Keratinocyte (primary cell): ENCODE results near the gene SMIM27. TPM values are rescaled to one million over a fixed set of nuclear protein-coding genes. Genes with fewer than 3 reads are reported as not detected.

ENCODE experiments used
- DNase-seq: peaks from one replicate; pipeline ENCODE4 v3.0.0-alpha.2; 2011; ENCODE audit warnings: low read depth, missing footprints, low spot score
- FAIRE-seq: peaks from 2 replicates; lab custom pipeline; 2011; peaks lifted over from hg19 to GRCh38; lab: Jason Lieb, UNC
- H2AFZ ChIP-seq: 2 replicates; pipeline ENCODE4 v1.6.0; 2012; ENCODE audit warnings: low read length, control low read depth, inconsistent platforms; ENCODE audit not compliant: control insufficient read depth
- H3K27ac ChIP-seq: 2 replicates; pipeline ENCODE4 v1.5.1; 2011; ENCODE audit warnings: low read length; ENCODE audit not compliant: control insufficient read depth, insufficient read depth
- H3K27me3 ChIP-seq: 3 replicates; pipeline ENCODE4 v1.6.0; 2011; ENCODE audit warnings: low read length; ENCODE audit not compliant: control insufficient read depth, insufficient read depth; ENCODE audit errors: extremely low read depth
- H3K36me3 ChIP-seq, 2 experiments: 2 replicates in 1 of 2; 3 replicates in 1 of 2; pipeline ENCODE4 v1.5.1; 2011; ENCODE audit warnings: low read length in 2 of 2, mild to moderate bottlenecking in 1 of 2; ENCODE audit not compliant: control insufficient read depth in 2 of 2, insufficient read depth in 2 of 2; ENCODE audit errors: extremely low read depth in 1 of 2
- H3K4me1 ChIP-seq: 3 replicates; pipeline ENCODE4 v1.5.1; 2011; ENCODE audit warnings: low read length; ENCODE audit not compliant: control insufficient read depth, insufficient read depth; ENCODE audit errors: extremely low read depth
- H3K4me2 ChIP-seq: 3 replicates; pipeline ENCODE4 v1.6.0; 2011; ENCODE audit warnings: low read depth, low read length; ENCODE audit not compliant: control insufficient read depth, insufficient read depth; ENCODE audit errors: extremely low read depth
- H3K4me3 ChIP-seq, 3 experiments: fragments of 200-600 bp in 1 of 3; sonication (generic) in 1 of 3; 2 replicates in 2 of 3; 3 replicates in 1 of 3; pipeline ENCODE4 v1.5.1; 2011 to 2016; ENCODE audit warnings: low read length in 3 of 3, mild to moderate bottlenecking in 3 of 3, control low read depth in 2 of 3, inconsistent platforms in 1 of 3, low read depth in 1 of 3, mixed read lengths in 1 of 3, mixed run types in 1 of 3, moderate library complexity in 1 of 3; ENCODE audit not compliant: control insufficient read depth in 2 of 3, insufficient read depth in 2 of 3; ENCODE audit errors: extremely low read depth in 1 of 3
- H3K79me2 ChIP-seq: 2 replicates; pipeline ENCODE4 v1.6.0; 2012; ENCODE audit warnings: low read length; ENCODE audit not compliant: control insufficient read depth, insufficient read depth
- H3K9ac ChIP-seq: 3 replicates; pipeline ENCODE4 v1.6.0; 2011; ENCODE audit warnings: low read length; ENCODE audit not compliant: control insufficient read depth, insufficient read depth; ENCODE audit errors: extremely low read depth
- H3K9me1 ChIP-seq: 3 replicates; pipeline ENCODE4 v1.6.0; 2011; ENCODE audit warnings: low read length; ENCODE audit not compliant: control insufficient read depth, insufficient read depth; ENCODE audit errors: extremely low read depth
- H3K9me3 ChIP-seq: 2 replicates; pipeline ENCODE4 v1.5.1; 2012; ENCODE audit warnings: low read depth, low read length; ENCODE audit not compliant: control insufficient read depth
- H4K20me1 ChIP-seq: 3 replicates; pipeline ENCODE4 v1.6.0; 2011; ENCODE audit warnings: low read length; ENCODE audit not compliant: control insufficient read depth, insufficient read depth; ENCODE audit errors: extremely low read depth
- CTCF ChIP-seq, 3 experiments: IDR thresholded peaks in 1 of 3; conservative IDR thresholded peaks in 1 of 3; optimal IDR thresholded peaks in 1 of 3; 2 replicates in 2 of 3; 3 replicates in 1 of 3; pipeline versions ENCODE3 to v1.5.1; 2011; ENCODE audit warnings: low read length in 3 of 3, mild to moderate bottlenecking in 3 of 3, moderate library complexity in 2 of 3, control low read depth in 1 of 3, inconsistent platforms in 1 of 3; ENCODE audit not compliant: insufficient read depth in 2 of 3; ENCODE audit errors: extremely low read depth in 1 of 3
- EZH2 ChIP-seq: IDR thresholded peaks from one replicate; pipeline ENCODE4 v1.6.1; 2012; ENCODE audit warnings: inconsistent platforms, mild to moderate bottlenecking, low read length, moderate library complexity
- dilution Hi-C: fragments of 300-500 bp; cut with MboI; formaldehyde crosslinking; loops from one replicate; pipeline ENCODE4 v1.7.0; 2020; ENCODE audit warnings: low sequenced_read_pairs; ENCODE audit not compliant: extremely low pct_ligation_motif_present
- polyA plus RNA-seq, 5 experiments: library from polyadenylated mRNA; depleted of rRNA in 3 of 5; stranded (reverse) in 3 of 5; stranded (forward) in 1 of 5; unstranded in 1 of 5; fragments of >200 nt; gene quantifications; 1 replicate in 1 of 5; 2 replicates in 3 of 5; 3 replicates in 1 of 5; pipeline versions ENCODE4 v1.2.1 to v1.2.3, GENCODE V29; 2011 to 2012; ENCODE audit warnings: missing spikeins in 2 of 5, low read depth in 1 of 5, low replicate concordance in 1 of 5

Gene SMIM27
- polyA plus RNA-seq, 1 donor (not counting 4 experiments of a cell fraction or from before 2014, with no cell fraction given), result 13.0 TPM

- H3K4me1 ChIP-seq, result peaks cover 11% of the 10 kb centered on the region
- H3K79me2 ChIP-seq, result peaks cover 48% of the 10 kb centered on the region
- H3K9ac ChIP-seq, result peak within 1 kb of the TSS; percentile 78
- DNase-seq, result peak; percentile 53
- peak within 1 kb of the TSS; percentile 71 for H2AFZ ChIP-seq
- H3K36me3 ChIP-seq, result peaks cover 0 to 2% of the 10 kb centered on the region in 2 experiments
- peak; percentile 72 for FAIRE-seq
- peak within 1 kb of the TSS; percentile 50 to 78 (median 73) for H3K4me3 ChIP-seq
- peak within 1 kb of the TSS; percentile 91 for H3K4me2 ChIP-seq
- peak within 1 kb of the TSS; percentile 76 for H3K27ac ChIP-seq
- no peaks in the 10 kb centered on the region for H3K9me1 ChIP-seq
- H3K9me3 ChIP-seq, result no peaks in the 10 kb centered on the region
- no peaks in the 10 kb centered on the region for H4K20me1 ChIP-seq
- TF ChIP-seq EZH2, result no peak
- peak; percentile 42 to 70 (median 61) for TF ChIP-seq CTCF (optimal IDR thresholded peaks at IDR 0.05 in 1 of 3, IDR thresholded peaks at IDR 0.05 in 1 of 3, conservative IDR thresholded peaks at IDR 0.05 in 1 of 3; ENCODE audit: extremely low read depth in 1 of 3, insufficient read depth in 2 of 3, low read length in 3 of 3)
- H3K27me3 ChIP-seq, result no peaks in the 10 kb centered on the region
- dilution Hi-C loops, result no loop called here
Measured at GRCh38 chr9:32526041-32526706, 26.0 kb upstream of the SMIM27 start, which contains the start of gene RIGI. Gene RIGI, minus strand, starts transcription at chr9:32526196. Its CDS starts 30 bp downstream, at chr9:32526166.

- H3K36me3 ChIP-seq, result peaks cover 0 to 2% of the 10 kb centered on the region in 2 experiments
- H3K79me2 ChIP-seq, result peaks cover 43% of the 10 kb centered on the region
- peaks cover 11% of the 10 kb centered on the region for H3K4me1 ChIP-seq
- DNase-seq (no peak), FAIRE-seq (no peak)
- peak overlapping the region; percentile 50 to 78 (median 73) for H3K4me3 ChIP-seq
- no peaks in the 10 kb centered on the region for H3K9me1 ChIP-seq
- TF ChIP-seq CTCF (optimal IDR thresholded peaks at IDR 0.05 in 1 of 3, IDR thresholded peaks at IDR 0.05 in 1 of 3, conservative IDR thresholded peaks at IDR 0.05 in 1 of 3; ENCODE audit: extremely low read depth in 1 of 3, insufficient read depth in 2 of 3, low read length in 3 of 3) (no peak), EZH2 (no peak)
- peak overlapping the region; percentile 91 for H3K4me2 ChIP-seq
- no peaks in the 10 kb centered on the region for H3K27me3 ChIP-seq
- H4K20me1 ChIP-seq, result no peaks in the 10 kb centered on the region
- peak overlapping the region; percentile 78 for H3K9ac ChIP-seq
- H3K9me3 ChIP-seq, result no peaks in the 10 kb centered on the region
- peak overlapping the region; percentile 76 for H3K27ac ChIP-seq
- dilution Hi-C loops, result no loop called here
- H2AFZ ChIP-seq, result peak overlapping the region; percentile 14
Measured at GRCh38 chr9:32526707-32527048, 25.4 kb upstream of the SMIM27 start.
